H7 (cell line): ENCODE results near the gene TOLLIP. TPM values are rescaled to one million over a fixed set of nuclear protein-coding genes. Genes with fewer than 3 reads are reported as not detected.

Source experiments
- DNase-seq: peaks from one replicate; pipeline ENCODE4 v3.0.0; 2012
- H3K27me3 ChIP-seq: 2 replicates; pipeline ENCODE4 v1.6.0; 2011; ENCODE audit warnings: mild to moderate bottlenecking, low read length; ENCODE audit not compliant: control insufficient read depth, insufficient read depth
- H3K36me3 ChIP-seq: replicated peaks from 2 replicates; pipeline ENCODE4 v1.5.1; 2011; ENCODE audit warnings: low read length; ENCODE audit not compliant: control insufficient read depth, insufficient read depth
- H3K4me3 ChIP-seq: 2 replicates; pipeline ENCODE4 v1.5.1; 2011; ENCODE audit warnings: low read depth, mild to moderate bottlenecking, control low read depth, low read length, moderate library complexity; ENCODE audit not compliant: insufficient read depth
- total RNA-seq: library from RNA; depleted of rRNA; stranded (reverse); fragments of >200 nt; shearing (Covaris generic); gene quantifications from 2 replicates; pipeline ENCODE4 v1.2.3, GENCODE V29; 2014

Gene TOLLIP
- total RNA-seq, 1 experiment from 2014 or later, result 11.2 TPM

DNA sequence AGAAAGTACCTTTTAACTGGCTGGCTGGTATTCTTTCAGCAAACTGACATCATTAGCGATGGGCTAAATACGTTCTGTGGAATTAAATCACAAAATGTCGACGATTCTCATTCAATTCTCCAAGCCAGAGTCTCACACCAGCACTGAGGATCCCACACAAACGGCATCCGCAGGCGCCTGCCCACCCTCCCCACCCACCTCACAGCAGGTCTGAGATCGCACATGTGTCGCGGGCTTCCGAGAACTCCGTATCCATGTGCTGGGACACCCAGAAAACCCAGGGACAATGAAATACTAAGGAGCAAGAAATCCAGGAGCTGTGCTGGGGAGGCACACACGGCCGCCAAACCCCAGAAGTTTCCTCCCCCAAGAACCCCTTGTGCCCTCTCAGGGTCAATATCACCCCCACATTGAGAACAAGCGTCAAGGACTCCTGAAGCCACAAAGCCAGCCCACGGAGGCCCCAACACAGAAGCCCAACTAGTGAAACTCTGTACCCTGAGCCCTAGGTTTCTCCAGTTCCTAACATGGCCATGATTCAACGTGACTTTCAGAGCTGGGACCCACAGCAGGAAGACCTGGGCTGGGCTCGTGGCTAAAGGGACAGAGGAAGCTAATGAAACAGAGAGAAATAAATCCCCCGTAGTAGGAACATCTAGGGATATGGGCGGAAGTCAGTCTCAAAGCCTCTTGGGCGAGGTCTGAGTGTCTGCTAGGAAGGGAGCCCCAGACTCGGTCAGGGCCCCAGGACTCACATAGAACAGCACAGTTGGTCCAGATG is 8.0 kb downstream of the TOLLIP start:
- peak; percentile 43 for DNase-seq
- Histone ChIP-seq H3K27me3 (no peaks in the 10 kb centered on the region), H3K36me3 (no peaks in the 10 kb centered on the region), H3K4me3 (no peak overlapping the region)

DNA sequence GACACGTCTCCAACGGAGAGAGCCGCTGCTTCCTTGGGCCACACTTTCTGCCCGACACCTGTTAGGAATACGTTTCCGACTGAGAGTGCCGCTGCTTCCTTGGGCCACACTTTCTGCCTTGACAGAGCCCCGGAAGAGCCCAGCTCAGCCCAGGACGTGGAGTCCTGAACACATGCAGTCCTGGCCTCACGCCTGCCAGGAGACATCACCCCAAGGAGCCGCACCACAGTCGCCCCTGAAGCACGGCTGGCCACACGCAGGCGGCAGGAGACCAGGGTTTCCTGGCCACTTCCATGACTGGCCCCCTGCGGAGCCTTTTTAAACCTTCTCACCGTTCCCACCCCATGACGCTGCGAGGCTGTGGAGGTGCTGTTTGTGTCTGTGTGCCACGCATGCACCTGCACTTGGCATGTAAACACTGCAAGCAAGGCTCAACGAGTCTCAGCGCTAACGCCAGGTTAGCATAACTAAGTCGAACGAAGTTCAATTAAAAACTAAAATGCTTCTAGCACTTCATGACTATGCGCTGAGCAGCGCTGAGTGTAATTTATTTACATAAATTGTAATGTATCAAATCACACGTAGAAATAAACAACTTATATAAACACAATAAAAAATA is 8.8 kb downstream of the TOLLIP start:
- peak; percentile 61 for DNase-seq
- no peak overlapping the region for H3K4me3 ChIP-seq
- no peaks in the 10 kb centered on the region for H3K27me3 ChIP-seq
- H3K36me3 ChIP-seq, result no peaks in the 10 kb centered on the region

DNA sequence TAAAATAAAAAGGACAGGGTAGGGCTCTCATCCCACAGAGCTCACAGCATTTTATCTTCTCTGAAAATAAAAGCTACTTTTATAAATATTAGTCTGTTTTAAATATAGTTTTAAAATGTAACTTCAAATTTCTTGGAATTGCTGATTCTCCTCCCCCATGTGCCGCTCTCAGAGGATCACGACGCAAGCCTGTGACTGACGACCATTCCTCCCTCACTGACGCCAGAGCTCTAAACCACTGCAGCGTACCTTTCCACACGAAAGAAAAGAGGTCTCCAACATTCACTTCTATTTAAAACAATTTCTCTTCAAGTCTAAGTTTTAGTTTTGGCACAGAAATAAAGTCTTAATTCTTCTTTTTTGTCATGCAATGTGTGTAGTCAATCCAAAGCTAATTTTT is 9.3 kb downstream of the TOLLIP start:
- peak; percentile 18 for DNase-seq
- H3K27me3 ChIP-seq, result no peaks in the 10 kb centered on the region
- H3K4me3 ChIP-seq, result no peak overlapping the region
- H3K36me3 ChIP-seq, result no peaks in the 10 kb centered on the region

DNA sequence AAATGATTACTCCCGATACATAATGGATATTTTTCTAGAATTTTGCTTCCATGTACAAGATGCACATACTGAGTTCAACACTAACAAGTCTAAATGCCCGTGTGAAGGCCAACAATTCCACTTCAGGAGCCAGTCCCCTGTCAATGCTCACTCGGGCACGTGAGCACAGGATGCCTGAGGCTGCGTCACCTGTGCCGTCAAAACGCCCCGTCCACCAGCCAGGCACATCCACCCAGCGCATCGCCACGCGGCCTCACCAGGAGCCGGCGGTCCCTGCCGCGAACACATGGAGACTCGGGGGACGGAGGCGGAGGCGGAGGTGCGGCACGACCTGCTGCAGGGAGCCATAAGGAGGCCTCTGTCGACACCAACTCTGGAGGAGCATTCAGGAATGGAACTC is 9.8 kb downstream of the TOLLIP start:
- Histone ChIP-seq H3K36me3 (no peaks in the 10 kb centered on the region), H3K4me3 (no peak overlapping the region), H3K27me3 (no peaks in the 10 kb centered on the region)
- DNase-seq, result peak; percentile 65

DNA sequence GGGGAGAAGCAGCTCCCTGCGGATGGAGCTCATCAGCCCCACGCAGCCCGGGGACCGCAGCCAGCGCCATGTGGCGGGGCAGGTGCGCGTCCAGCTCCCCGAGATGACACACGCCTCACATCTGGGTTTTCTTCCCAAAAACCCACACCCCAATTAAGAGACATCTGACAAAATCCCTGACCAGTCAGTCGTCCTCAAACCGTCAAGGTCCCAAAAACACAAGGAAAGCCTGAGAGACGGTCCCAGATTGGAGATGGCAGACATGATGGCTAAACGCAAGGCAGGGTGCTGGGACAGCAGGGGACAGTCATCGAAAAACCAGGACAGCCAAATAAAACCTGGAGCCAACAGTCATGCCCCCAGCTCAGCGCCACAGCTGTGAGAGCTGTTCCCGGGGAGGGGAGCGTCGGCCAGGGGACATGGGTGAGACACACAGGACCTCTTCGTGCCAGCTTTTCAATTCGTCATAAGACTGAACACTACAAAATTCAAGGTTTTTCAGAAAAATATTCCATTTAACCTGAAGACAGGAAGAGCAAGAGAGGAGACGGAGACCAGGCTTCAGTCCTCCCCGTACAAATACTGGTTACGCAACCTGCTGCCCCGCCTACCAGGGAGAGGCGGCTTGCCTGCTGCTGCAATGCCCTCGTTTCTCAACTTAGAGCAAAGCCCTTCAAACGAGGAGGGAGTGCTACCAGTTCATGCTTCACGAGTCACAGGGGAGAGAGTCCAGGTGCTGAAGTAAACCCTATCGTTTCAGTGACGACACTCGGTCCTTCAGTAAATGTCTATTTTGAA is 10.5 kb downstream of the TOLLIP start:
- Histone ChIP-seq H3K27me3 (no peaks in the 10 kb centered on the region), H3K4me3 (no peak overlapping the region), H3K36me3 (no peaks in the 10 kb centered on the region)
- DNase-seq, result peak; percentile 86

DNA sequence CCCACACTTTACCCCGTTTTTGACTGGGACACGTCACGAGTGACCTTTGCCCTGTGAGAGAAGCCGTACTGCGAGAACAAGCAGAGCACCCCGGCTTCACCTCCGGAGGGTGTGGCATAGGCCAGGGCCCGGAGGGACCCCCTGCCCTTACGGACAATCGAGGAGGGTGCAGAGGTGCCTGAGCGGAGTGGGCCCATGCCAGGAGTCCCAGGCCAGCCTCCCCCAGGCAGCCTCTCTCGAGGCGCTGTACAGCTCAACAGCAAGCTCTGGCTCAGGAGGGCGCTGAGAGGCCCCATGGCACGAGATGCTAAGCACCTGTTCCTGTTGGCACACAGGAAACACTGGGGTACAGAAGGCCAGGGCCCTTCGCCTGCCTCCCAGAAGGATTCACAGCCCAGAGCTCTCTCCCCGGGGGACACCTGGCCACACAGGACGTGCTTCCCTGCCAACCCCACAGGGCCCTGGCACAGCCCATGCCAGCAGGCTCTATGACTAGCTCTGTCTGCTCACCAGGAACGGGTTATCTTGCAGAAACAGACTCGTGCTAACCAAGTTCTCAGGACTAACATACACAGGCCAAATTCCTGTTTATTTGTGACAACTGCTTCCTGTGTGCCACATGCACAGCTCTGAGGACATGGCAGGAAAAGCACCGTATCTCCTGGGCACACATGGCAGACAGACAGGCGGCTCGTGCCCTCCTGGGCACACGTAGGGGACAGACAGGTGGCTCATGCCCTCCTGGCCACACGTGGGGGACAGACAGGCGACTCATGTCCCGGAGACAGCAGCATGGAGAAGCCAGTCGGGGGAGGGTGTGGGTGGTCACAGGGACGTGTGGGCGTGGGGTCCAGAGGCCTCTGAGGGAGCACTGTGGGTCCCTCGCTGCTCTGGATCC is 11.6 kb downstream of the TOLLIP start:
- Histone ChIP-seq H3K36me3 (no peaks in the 10 kb centered on the region), H3K4me3 (no peak overlapping the region), H3K27me3 (no peaks in the 10 kb centered on the region)
- DNase-seq, result no peak

DNA sequence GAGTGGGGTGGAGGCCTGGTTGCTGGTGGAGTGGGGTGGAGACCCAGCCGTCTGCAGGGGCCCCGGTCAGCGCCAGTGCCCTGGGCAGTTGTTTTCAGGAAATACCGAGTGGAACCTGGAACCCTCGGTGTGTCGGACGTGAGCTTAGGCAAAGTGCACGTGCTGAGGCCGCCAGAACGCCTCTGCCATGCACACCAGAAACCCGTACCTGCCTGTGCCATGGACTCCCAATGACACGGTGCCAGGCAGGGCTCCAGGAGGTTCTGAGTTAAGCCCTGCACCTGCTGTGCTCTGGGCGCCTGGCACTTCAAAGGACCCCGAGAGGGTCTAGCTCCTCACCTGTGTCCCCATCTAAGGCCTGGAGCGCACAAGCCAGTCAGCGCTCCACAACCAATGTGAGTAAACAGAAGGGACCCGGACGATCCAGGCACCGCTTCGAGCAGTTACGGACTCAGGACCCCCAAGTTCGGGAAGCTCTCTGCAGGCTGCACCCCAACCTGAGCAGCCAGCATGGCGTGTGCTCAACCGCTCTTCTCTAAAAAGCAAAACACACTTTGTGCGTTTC is 12.3 kb downstream of the TOLLIP start:
- no peak for DNase-seq

DNA sequence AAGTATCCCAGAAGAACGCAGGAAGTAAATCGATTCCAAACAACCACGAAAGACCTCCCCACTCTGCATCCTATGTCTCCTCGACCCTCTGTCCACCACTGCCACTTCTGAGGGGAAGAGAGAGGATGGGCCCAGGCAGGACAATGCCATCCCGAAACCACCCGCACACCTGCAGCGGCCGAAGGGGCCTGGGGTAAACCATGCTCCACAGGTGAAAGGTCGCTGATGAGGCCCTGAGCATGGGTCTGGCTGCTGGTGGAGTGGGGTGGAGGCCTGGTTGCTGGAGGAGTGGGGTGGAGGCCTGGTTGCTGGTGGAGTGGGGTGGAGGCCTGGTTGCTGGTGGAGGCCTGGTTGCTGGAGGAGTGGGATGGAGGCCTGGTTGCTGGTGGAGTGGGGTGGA is 13.1 kb downstream of the TOLLIP start:
- H3K36me3 ChIP-seq, result no peaks in the 10 kb centered on the region
- H3K4me3 ChIP-seq, result no peak overlapping the region
- no peak for DNase-seq
- no peaks in the 10 kb centered on the region for H3K27me3 ChIP-seq

More for the DNA sequence above, 12.3 kb downstream of the TOLLIP start:
- Histone ChIP-seq H3K27me3 (no peaks in the 10 kb centered on the region), H3K36me3 (no peaks in the 10 kb centered on the region), H3K4me3 (no peak overlapping the region)

DNA sequence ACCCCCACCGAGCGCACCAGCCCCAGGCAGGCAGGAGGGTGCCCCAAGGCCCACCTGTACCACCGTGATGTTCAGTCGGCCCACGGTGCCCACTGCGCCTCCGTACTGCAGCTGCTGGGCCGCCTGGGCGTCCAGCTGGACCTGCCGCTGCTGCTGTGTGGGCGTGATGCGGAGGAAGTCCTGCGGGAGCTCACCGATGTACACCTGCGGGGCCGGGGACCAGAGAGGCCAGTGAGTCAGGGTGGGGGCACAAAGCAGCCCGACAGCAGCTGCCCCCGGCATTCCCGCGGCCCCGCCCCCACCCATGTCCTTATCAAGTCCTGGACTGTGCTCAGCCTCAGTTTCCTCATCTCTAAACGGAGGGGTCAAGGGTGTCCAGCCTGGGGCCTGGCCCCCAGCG is 13.8 kb downstream of the TOLLIP start:
- Histone ChIP-seq H3K4me3 (no peak overlapping the region), H3K36me3 (no peaks in the 10 kb centered on the region; the same call in 1 of the 2 replicates), H3K27me3 (no peaks in the 10 kb centered on the region)
- no peak for DNase-seq

DNA sequence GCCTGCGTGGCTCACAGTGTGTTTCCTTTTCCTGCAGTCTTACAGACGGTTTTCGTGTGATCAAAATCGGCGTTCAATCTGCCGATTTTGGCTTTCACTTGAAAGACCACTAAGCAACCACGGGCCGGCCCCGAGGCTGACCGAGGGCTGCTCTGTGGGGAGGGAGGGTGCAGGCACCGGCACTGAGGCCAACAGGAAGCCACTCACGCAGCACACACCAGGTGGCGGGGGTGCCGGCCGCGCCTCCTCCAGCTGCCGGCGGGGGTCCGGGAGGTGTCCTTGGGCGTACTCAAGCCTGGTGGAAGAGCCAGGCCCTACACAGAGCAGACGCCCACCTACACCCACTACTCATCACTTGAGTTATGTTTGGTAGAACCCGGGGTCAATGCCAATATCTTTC is 14.3 kb downstream of the TOLLIP start:
- no peaks in the 10 kb centered on the region; the same call in 1 of the 2 replicates for H3K36me3 ChIP-seq
- no peak for DNase-seq
- H3K4me3 ChIP-seq, result no peak overlapping the region
- no peaks in the 10 kb centered on the region for H3K27me3 ChIP-seq

DNA sequence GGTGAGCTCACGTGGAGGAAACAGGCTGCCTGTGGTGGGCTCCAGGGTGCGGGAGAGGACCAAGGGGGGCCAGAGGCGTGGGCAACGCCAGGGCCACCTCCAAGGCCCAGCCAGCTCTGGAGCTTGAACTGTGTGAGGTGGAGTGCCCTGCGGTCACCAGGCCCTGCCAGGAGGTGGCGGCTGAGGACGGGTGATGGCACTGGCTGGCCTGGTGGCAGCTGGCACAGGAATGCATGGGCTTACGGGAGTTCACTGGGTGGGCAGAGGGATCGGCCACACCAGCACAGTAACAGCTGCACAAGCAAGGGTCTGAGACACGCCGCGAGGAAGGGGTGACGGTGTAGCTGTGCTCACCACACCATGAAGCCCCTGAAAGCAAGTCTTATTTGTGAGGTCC is 15.8 kb downstream of the TOLLIP start:
- no peak for DNase-seq
- peaks cover 1% of the 10 kb centered on the region; the same call in 1 of the 2 replicates for H3K36me3 ChIP-seq
- H3K4me3 ChIP-seq, result no peak overlapping the region
- H3K27me3 ChIP-seq, result no peaks in the 10 kb centered on the region

DNA sequence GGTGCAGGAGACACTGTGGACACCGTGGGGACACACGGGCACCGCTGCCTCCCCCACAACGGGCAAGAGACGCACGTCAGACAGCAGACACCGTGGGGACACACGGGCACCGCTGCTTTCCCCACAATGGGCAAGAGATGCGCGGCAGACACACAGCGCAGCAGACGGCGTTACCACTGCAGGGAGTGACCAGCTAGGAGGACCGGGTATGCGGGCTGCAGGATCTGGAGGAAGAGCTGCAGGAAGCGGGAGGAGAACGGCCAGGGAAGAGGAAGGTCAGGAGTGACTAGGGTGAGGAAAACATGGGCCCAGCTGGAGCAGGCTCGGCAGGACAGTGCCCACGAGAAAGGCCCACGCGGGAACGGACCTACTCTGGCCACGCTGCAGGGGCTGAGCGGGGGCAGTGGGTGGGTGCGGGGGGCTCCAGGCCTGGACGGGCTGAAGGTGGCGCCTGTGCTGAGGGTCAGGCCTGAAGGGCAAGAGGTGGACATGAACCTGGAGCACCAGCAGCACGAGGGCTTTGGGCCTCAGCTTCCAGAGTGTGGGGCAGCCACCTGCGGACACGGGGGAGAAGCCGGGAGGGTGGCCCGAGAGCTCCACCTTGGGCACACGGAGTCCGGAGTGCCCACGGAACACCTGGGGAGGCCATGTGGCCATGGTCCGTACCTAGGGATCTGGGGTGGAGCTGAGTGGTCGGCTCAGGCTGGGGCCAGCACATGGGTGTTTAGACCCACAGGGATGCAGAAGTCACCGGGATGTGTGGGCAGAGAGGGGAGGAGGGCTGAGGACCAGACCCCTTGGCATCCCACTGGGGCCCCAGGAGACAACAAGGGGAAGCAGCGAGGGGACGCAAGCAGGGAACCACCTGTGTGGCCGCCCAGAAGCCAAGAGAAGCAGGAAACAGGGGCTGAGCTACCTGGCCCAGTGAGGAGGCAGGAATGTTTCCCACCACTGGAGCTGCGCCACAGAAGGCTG is 16.5 kb downstream of the TOLLIP start:
- DNase-seq, result no peak
- H3K36me3 ChIP-seq, result peaks cover 2% of the 10 kb centered on the region; the same call in 1 of the 2 replicates
- H3K4me3 ChIP-seq, result no peak overlapping the region
- no peaks in the 10 kb centered on the region for H3K27me3 ChIP-seq
